ENCODE data around the gene TEX11. TPM values are rescaled to one million over a fixed set of nuclear protein-coding genes. Genes with fewer than 3 reads are reported as not detected.
"Not testable (repeated sequence)": the region's sequence is repeated elsewhere in the genome, so short reads cannot be mapped to it uniquely, and the experiment has no call there.

The TEX11 gene
- polyA plus RNA-seq, 5 donors: 0.04 to 0.05 TPM; not detected in 3

DNA sequence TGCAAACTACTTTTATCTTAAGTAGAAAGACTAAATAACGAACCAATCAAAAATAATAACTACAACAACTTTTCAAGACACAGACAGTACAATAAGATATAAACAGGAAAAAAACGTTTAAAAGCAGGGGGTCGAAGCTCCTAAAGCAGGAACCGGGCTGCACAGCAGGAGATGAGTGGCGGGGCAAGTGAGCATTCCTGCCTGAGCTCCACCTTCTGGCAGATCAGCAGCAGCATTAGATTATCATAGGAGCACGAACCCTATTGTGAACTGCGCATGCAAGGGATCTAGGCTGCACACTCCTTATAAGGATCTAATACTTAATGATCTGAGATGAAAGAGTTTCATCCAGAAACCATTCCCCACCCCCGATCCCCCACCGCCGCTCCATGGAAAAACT lies 146.2 kb downstream of the TEX11 start:
- no peak for DNase-seq

DNA sequence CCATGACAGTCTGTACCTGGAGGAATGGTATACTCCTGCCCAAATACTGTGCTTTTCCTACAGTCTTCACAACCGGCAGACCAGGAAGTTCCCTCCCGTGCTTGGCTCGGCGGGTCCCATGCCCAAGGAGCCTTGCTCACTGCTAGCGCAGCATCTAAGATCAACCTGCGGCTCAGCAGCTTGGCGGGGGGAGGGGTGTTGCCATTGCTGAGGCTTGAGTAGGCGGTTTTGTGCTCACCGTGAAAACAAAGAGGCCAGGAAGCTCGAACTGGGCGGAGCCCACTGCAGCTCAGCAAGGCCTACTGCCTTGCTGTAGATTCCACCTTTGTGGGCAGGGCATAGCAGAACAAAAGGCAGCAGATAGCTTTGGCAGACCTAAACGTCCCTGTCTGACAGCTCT lies 152.7 kb downstream of the TEX11 start:
- no peak for DNase-seq

DNA sequence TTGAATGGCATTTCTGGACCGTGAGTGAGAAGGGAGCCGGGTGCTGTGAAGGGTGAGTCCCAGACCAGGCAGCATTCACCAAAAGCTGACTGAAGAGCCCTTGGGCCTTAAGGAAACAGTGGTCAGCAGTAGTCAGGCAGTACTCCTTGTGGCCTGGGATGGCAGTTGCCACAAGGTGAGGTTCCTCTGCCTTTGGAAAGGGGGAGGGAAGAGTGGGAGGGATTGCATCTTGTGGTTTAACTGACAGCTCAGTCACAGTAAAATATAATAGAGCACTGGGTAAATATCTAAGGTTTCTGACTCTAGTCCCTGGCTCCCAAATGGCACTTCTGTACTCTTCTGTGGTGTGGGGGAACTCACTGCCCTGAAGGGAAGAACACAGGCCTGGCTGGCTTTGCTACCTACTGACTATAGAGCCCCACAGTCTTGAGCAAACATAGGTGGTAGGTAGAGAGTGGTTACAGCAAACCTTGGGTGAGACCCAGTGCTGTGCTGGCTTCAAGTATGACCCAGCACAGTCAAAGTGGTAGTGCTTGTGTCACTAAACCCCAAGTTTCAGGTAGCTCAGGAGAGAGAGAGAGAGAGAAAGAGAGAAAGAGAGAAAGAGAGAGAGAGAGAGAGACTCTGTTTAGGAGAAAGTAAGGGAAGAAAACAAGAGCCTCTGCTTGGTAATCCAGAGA lies 154.2 kb downstream of the TEX11 start:
- DNase-seq: no peak

DNA sequence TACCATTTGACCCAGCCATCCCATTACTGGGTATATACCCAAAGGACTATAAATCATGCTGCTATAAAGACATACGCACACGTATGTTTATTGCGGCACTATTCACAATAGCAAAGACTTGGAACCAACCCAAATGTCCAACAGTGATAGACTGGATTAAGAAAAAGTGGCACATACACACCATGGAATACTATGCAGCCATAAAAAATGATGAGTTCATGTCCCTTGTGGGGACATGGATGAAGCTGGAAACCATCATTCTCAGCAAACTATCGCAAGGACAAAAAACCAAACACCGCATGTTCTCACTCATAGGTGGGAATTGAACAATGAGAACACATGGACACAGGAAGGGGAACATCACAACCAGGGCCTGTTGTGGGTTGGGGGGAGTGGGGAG lies 174.7 kb downstream of the TEX11 start:
- DNase-seq: not testable (repeated sequence)

DNA sequence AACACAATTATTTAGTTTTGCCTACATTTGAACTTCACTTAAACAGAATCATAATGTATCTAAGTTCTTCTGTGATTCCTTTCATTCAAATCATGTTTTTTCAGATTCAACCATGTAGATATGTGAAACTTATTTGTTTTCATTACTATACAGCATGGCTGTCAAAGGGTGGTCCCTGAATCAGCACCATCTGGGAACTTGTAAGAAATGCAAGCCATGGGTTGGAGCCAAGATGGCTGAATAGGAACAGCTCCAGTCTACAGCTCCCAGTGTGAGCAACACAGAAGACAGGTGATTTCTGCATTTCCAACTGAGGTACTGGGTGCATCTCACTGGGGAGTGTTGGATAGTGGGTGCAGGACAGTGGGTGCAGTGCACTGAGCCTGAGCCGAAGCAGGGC lies 180.6 kb downstream of the TEX11 start:
- not testable (repeated sequence) for DNase-seq

DNA sequence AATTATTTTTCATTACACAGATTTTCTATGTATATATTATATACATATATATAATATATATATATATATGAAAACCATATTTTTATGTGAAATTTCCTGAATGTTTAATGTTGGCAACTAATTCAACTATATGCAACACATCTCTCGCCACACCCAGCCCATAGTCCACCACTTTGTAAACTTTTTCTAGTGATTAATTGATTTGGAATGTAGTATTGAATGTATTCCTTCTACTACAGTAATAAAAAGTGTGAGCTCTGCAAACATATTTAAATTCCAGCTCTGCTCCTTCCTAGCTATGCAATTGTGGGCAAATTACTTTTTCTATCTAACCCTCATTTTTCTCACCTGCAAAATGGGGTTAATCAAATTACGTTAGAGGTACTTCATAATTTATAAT lies 187.8 kb downstream of the TEX11 start:
- DNase-seq: no peak

DNA sequence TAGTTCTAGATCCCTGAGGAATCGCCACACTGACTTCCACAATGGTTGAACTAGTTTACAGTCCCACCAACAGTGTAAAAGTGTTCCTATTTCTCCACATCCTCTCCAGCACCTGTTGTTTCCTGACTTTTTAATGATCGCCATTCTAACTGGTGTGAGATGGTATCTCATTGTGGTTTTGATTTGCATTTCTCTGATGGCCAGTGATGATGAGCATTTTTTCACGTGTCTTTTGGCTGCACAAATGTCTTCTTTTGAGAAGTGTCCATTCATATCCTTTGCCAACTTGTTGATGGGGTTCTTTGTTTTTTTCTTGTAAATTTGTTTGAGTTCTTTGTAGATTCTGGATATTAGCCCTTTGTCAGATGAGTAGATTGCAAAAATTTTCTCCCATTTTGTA lies 197.2 kb downstream of the TEX11 start:
- DNase-seq: not testable (repeated sequence)

DNA sequence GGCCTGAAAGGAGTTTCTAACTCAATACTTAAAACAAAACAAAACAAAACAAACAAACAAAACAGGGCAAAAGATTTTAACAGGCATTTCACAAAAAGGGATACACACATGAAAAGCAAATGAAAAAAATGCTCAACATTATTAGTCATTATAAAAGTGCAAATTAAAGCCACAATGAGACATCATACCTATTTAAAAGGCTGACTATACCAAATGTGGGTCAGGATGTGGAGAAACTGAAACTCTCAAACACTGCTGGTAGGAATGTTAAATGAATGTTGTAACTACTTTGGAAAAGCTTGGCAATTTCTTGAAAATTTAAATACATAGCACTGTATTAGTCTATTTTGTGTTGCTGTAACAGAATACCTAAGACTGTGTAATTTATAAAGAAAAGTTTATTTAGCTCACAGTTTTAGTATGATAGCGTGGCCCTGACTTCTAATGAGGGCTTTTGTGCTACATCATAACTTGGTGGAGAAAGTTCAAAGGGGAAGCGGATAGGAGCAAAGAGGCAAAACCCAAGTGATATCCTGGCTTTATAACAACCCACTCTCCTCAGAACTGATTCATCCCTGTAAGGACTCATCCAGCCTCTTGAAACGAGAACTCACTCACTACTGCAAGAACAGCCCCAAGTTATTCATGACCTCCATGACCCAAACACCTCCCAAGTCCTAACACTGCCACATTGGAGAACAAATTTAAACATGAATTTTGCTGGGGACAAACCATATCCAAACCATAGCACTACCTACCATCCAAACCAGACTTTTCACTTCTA lies 214.0 kb downstream of the TEX11 start:
- no peak for DNase-seq

DNA sequence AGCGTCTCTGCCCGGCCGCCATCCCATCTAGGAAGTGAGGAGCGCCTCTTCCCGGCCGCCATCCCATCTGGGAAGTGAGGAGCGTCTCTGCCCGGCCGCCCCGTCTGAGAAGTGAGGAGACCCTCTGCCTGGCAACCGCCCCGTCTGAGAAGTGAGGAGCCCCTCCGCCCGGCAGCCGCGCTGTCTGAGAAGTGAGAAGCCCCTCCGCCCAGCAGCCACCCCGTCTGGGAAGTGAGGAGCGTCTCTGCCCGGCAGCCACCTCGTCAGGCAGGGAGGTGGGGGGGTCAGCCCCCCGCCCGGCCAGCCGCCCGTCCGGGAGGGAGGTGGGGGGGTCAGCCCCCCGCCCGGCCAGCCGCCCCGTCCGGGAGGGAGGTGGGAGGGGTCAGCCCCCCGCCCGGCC lies 229.1 kb downstream of the TEX11 start:
- DNase-seq: not testable (repeated sequence)

DNA sequence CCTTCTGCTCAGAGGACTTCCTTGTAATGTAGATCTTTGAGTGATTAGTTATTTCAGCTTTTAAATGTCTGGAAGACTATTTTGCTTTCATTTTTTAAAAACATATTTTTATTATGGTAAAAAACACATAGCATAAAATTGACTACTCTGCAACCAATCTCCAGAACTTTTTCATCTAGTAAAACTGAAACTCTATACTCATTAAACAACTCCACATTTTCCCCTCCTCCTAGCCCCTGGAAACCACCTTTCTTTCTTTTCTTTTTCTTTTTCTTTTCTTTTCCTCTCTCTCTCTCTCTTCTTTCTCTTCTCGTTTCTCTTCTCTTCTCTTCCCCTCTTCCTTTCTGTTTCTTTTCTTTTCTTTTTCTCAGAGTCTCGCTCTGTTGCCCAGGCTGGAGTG lies 233.2 kb downstream of the TEX11 start:
- no peak for DNase-seq

DNA sequence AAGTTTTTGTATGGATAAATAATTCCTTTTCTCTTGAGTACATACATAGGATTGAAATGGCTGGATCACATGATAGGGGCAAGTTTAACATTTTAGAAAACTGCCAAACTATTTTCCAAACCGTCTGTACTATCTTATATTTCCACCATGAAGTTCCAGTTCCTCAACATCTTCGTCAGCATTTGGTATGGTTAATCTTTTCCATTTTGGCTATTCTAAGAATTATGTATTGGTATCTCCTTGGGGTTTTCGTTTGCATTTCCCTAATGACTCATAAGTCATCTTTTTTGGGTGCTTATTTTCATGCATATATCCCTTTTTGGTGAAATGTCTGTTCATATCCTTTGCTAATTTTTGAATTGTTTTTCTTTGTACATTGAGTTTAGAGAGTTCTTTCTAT lies 236.2 kb downstream of the TEX11 start:
- DNase-seq: no peak

DNA sequence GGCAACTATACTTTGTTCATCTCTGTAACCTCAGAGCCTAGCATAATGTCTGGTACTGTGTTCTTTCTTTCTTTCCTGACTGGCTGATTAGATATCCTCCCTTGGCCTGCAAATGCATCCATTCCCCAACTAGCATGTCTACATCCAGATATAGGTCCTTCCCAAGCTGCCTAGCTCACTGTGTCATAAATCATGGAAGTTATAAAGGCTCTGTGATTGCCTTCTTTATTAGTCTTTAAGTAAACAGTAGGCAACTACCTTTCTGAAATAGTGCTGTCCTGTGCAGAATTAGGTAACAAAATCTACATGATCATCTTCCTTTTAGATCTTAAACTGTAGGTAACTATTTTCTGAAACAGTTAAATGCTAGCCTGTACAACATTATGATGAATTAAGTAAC lies 239.4 kb downstream of the TEX11 start:
- DNase-seq: no peak

DNA sequence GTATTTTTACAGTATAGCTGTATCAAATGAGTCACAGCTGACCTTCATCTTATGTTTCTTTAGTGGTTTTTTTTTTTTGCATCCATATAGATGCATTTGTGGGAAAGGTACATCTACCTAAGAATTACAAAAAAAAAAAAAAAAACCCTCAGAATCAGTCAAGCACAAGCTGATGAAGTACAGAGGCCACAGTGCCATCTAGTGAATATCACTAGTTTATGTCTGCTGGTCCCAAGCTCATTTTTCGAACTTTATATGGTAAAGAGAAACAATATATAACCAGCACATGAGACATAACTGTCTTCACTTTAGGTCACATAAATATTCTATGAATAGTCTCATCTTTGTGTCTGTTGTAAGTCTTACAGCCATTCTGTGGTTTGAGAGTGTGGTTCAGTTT lies 243.8 kb downstream of the TEX11 start:
- peak in 1 of 2 donors; percentile 1 for DNase-seq

DNA sequence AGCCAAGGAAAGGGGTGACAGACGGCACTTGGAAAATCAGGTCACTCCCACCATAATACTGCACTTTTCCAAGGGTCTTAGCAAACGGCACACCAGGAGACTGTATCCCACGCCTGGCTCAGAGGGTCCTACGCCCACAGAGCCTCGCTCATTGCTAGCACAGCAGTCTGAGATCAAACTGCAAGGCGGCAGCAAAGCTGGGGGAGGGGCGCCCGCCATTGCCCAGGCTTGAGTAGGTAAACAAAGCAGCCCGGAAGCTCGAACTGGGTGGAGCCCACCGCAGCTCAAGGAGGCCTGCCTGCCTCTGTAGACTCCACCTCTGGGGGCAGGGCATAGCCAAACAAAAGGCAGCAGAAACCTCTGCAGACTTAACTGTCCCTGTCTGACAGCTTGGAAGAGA lies 247.4 kb downstream of the TEX11 start:
- DNase-seq: not testable (repeated sequence)

DNA sequence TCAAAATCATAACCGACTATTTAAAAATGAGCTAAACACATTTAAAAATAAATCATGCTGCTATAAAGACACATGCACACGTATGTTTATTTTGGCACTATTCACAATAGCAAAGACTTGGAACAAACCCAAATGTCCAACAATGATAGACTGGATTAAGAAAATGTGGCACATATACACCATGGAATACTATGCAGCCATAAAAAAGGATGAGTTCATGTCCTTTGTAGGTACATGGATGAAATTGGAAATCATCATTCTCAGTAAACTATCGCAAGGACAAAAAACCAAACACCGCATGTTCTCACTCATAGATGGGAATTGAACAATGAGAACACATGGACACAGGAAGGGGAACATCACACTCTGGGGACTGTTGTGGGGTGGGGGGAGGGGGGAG lies 251.0 kb downstream of the TEX11 start:
- not testable (repeated sequence) for DNase-seq

DNA sequence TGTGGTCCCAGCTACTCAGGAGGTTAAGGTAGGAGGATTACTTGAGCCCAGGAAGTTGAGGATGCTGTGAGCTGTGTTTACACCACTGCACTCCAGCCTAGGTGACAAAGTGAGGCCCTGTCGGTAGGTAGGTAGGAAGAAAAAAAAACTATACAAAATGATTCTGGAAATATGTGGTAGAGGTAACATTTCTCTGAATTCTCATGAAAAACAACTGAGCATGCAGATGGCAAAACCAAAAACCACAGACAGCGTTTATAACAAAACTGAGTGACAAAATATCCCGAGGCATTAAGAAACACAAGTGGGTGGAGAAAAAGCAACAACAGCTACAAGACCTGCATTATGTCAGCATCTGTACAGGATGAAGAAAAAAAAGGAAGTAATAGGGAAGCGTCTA lies 252.2 kb downstream of the TEX11 start:
- DNase-seq: no peak

DNA sequence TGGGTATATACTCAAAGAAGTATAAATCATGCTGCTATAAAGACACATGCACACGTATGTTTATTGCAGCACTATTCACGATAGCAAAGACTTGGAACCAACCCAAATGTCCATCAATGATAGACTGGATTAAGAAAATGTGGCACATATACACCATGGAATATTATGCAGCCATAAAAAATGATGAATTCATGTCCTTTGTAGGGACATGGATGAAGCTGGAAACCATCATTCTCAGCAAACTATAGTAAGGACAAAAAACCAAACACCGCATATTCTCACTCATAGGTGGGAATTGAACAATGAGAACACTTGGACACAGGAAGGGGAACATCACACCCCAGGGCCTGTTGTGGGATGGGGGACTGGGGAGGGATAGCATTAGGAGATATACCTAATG lies 260.6 kb downstream of the TEX11 start:
- DNase-seq: not testable (repeated sequence)

DNA sequence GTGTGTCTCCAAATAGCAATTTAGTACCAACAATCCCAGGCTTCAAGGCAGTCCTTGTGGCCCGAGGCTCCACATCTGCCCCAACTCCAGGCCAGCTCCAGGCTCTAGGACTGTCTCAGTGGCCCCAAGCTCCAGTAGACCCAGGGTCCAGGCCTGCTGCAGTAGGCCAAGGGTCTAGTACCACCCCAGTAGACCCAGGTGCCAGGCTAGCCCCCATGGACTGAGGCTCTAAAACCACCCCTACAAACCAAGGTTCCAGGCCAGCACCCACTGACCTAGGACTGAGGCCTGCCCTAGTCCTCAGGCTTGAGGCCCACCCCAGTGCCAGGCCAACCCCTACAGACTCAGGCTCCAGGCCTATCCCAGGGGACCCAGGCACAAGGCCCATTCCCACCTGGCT lies 272.3 kb downstream of the TEX11 start:
- no peak for DNase-seq

DNA sequence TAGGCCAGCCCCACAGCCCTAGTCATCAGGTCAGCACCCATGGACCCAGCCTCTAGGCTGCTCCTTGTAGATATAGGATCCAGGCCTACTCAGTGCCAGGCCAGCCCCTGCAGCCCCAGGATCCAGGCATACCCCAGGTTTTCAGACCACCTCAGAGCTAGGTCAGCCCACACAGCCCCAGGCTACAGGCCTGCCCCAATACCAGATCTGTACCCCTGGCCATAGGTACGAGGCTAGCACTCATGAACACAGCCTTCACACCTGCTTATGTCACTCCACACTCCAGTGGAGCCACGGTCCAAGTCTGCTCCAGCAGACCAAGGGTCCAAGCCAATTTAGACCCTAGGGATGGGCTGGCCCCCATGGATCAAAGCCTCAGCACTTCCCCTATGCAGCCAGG lies 272.8 kb downstream of the TEX11 start:
- no peak for DNase-seq

DNA sequence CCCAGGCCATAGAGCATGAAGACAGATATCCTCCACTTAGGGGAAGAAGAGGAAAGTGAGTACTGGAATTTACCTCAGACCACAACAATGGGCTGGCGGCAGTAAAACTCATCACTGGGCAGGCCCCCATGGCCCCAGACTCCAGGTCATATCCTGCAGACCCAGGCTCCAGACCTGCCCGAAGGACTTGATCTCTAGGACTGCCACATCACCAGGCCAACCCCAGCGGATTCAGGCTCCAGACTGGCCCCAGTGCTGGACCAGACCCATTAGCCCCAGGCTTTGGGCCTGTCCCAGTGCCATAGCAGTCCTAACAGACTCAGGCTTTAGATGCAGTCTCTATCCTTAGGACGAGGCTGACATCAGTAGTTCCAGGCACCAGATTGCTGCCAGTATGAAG lies 273.3 kb downstream of the TEX11 start:
- DNase-seq: no peak

DNA sequence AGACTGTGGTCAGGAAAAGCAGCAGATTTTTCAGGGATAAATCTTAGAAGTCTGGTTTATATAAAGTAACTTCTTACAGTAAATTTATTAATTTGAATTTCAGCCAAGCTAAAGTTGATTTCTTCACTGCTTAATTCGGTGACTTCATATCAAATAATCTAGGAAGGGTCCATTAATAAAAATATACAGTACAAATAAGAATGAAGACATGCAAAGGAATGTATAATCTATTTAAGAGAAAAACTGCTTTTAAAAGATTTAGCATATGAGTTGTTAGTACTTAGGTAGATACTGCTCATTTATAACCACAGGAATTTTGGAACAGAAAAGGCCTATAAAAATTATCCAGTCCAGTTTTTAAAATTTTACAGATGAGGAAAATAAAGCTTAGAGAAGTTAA lies 286.8 kb downstream of the TEX11 start:
- no peak for DNase-seq

DNA sequence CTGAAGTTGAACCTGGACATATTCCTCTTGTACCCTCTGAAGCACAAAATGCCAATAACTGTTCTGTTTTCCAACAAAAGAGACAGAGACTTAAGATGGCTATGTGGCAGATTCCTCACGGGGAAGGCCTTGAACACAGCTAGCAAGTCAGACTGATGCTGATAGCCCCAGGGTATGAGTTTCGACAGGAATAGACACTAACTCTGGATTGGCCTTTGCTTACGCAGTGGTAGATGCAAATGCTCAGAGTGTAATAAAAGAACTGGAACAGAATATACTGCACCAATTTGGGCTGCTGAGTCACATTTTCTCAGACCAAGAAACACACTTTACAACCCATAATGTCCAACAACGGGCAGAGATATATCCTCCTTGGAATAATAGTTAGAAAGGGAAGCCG lies 290.0 kb downstream of the TEX11 start:
- DNase-seq: no peak

DNA sequence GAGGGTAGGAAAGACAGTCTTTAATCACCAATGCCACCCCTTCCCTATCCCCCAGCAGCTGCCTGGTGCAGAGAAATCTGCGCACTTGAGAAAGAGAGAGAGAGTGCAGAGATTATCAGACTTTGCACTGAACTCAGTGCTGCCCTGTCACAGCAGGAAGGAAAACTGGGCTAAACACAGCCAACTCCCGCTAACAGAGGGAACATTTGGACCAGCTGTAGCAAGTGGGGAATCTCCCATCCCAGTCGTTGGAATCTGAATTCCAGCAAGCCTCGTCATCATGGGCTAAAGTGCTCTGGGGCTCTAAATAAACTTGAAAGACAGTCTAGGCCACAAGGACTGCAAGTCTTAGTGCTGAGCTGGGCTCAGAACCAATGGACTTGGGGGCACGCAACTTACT lies 295.2 kb downstream of the TEX11 start:
- DNase-seq: no peak

DNA sequence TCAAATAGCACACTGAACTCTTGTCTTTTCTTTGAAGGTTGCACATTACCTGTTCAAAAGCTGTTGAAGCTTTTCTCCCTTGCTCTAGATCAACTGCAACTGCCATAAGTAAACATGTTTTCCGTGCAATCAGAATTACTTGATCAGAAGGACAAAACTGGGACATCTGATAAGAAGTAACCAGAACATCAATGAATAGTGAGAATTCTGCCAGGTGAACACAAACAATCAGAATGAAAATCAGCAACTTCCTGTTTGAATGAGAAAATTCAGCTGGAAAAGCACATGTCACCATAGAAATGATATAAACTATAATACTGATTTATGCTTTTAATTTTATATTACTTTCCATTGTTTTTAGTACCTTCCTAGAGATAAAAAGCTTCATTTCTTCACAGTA lies 303.2 kb downstream of the TEX11 start:
- DNase-seq: no peak

Measured in right lung (tissue), 5 donors.